Astrocyte (in vitro differentiated cells and primary cell): ENCODE data around the gene SPTBN1. TPM values are rescaled to one million over a fixed set of nuclear protein-coding genes. Genes with fewer than 3 reads are reported as not detected.

Experiments used
- DNase-seq: peaks from one replicate; pipeline ENCODE4 v3.0.0-alpha.2; 2010; ENCODE audit warnings: low read depth
- FAIRE-seq: peaks from 2 replicates; lab custom pipeline; 2011; peaks lifted over from hg19 to GRCh38; lab: Jason Lieb, UNC
- H2AFZ ChIP-seq: 2 replicates; pipeline ENCODE4 v1.6.0; 2012; ENCODE audit warnings: low read depth, low read length, inconsistent platforms
- H3K27ac ChIP-seq: 2 replicates; pipeline ENCODE4 v1.5.1; 2011; ENCODE audit warnings: low read depth, low read length, inconsistent platforms
- H3K27me3 ChIP-seq: 2 replicates; pipeline ENCODE4 v1.6.0; 2011; ENCODE audit warnings: low read length, inconsistent platforms; ENCODE audit not compliant: insufficient read depth
- H3K36me3 ChIP-seq: 2 replicates; pipeline ENCODE4 v1.5.1; 2011; ENCODE audit warnings: low read length, inconsistent platforms; ENCODE audit not compliant: insufficient read depth
- H3K4me1 ChIP-seq: 2 replicates; pipeline ENCODE4 v1.5.1; 2011; ENCODE audit warnings: low read length, inconsistent platforms; ENCODE audit not compliant: insufficient read depth
- H3K4me2 ChIP-seq: 2 replicates; pipeline ENCODE4 v1.6.0; 2012; ENCODE audit warnings: low read length, inconsistent platforms
- H3K4me3 ChIP-seq: 2 replicates; pipeline ENCODE4 v1.5.1; 2011; ENCODE audit warnings: low read depth, mild to moderate bottlenecking, low read length, inconsistent platforms; ENCODE audit not compliant: insufficient read depth
- H3K79me2 ChIP-seq: 2 replicates; pipeline ENCODE4 v1.6.0; 2012; ENCODE audit warnings: mild to moderate bottlenecking, low read length, inconsistent platforms; ENCODE audit not compliant: insufficient read depth
- H3K9ac ChIP-seq: 2 replicates; pipeline ENCODE4 v1.6.0; 2012; ENCODE audit warnings: mild to moderate bottlenecking, low read length, inconsistent platforms
- H3K9me3 ChIP-seq: 2 replicates; pipeline ENCODE4 v1.5.1; 2012; ENCODE audit warnings: low read depth, mild to moderate bottlenecking, low read length, inconsistent platforms; ENCODE audit not compliant: insufficient read depth
- H4K20me1 ChIP-seq: 2 replicates; pipeline ENCODE4 v1.6.0; 2012; ENCODE audit warnings: low read length, inconsistent platforms; ENCODE audit not compliant: insufficient read depth
- H3K27ac Mint-ChIP-seq: one replicate; pipeline ENCODE4 v1.8.0; 2021; ENCODE audit warnings: mild to moderate bottlenecking, mixed read lengths; ENCODE audit not compliant: unreplicated experiment
- H3K27me3 Mint-ChIP-seq: one replicate; pipeline ENCODE4 v1.8.0; 2021; ENCODE audit warnings: low read depth, mixed read lengths; ENCODE audit not compliant: unreplicated experiment
- H3K36me3 Mint-ChIP-seq: one replicate; pipeline ENCODE4 v1.8.0; 2021; ENCODE audit warnings: low read depth, mixed read lengths; ENCODE audit not compliant: unreplicated experiment
- H3K4me1 Mint-ChIP-seq: one replicate; pipeline ENCODE4 v1.8.0; 2021; ENCODE audit warnings: low read depth, mixed read lengths; ENCODE audit not compliant: unreplicated experiment
- H3K4me3 Mint-ChIP-seq: one replicate; pipeline ENCODE4 v1.8.0; 2021; ENCODE audit warnings: mild to moderate bottlenecking, moderate library complexity, mixed read lengths; ENCODE audit not compliant: unreplicated experiment
- H3K9me3 Mint-ChIP-seq: one replicate; pipeline ENCODE4 v1.8.0; 2021; ENCODE audit warnings: mild to moderate bottlenecking, mixed read lengths; ENCODE audit not compliant: unreplicated experiment
- EZH2 ChIP-seq: IDR thresholded peaks from 2 replicates; pipeline ENCODE4 v1.6.1; 2012; ENCODE audit warnings: mild to moderate bottlenecking, low read length, inconsistent platforms; ENCODE audit not compliant: insufficient read depth
- total RNA-seq: library from RNA; stranded (reverse); gene quantifications from 2 replicates; pipeline ENCODE4 v1.2.1, GENCODE V29; 2021
- TF ChIP-seq, protein P1 (sequence below): IDR thresholded peaks from 2 replicates; pipeline ENCODE4 v1.5.1; 2011; ENCODE audit warnings: low read depth, mild to moderate bottlenecking, inconsistent platforms, low read length, moderate library complexity; ENCODE audit not compliant: insufficient read depth

Gene SPTBN1
- total RNA-seq, 1 donor from 2014 or later, result 311 TPM

DNA sequence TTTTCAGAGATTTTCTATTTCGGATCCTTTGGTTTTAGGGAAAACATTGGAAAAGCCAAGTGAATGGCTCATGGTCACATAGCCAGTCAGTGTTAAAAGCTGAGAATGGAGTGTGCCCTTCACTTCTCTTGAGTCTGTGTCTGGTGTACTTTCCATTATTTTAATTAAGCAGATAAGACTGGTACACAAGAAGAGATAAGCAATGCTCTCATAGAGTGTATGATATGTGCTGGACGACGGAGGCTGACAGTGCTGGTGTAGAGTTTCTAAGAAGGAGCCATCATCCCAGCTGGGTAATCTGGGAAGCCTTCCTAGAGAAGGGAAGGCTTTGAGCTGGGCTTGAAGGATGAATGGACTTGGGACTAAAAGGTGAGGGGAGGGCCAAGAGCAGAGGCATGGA, 93.3 kb downstream of the SPTBN1 start:
- no peak overlapping the region for H3K27ac ChIP-seq
- no peaks in the 10 kb centered on the region for H3K36me3 ChIP-seq
- H3K27ac Mint-ChIP-seq, result no peak overlapping the region
- H3K4me3 Mint-ChIP-seq, result no peak overlapping the region
- no peaks in the 10 kb centered on the region for H3K27me3 Mint-ChIP-seq
- peaks cover 62% of the 10 kb centered on the region for H4K20me1 ChIP-seq
- DNase-seq (no peak), FAIRE-seq (no peak)
- H3K4me2 ChIP-seq, result no peak overlapping the region
- H3K9me3 Mint-ChIP-seq, result peaks cover 3% of the 10 kb centered on the region
- no peak overlapping the region for H3K4me3 ChIP-seq
- H3K4me1 ChIP-seq, result peaks cover 3% of the 10 kb centered on the region
- peaks cover 26% of the 10 kb centered on the region for H3K4me1 Mint-ChIP-seq
- TF ChIP-seq EZH2, result no peak
- TF ChIP-seq, protein P1, sequence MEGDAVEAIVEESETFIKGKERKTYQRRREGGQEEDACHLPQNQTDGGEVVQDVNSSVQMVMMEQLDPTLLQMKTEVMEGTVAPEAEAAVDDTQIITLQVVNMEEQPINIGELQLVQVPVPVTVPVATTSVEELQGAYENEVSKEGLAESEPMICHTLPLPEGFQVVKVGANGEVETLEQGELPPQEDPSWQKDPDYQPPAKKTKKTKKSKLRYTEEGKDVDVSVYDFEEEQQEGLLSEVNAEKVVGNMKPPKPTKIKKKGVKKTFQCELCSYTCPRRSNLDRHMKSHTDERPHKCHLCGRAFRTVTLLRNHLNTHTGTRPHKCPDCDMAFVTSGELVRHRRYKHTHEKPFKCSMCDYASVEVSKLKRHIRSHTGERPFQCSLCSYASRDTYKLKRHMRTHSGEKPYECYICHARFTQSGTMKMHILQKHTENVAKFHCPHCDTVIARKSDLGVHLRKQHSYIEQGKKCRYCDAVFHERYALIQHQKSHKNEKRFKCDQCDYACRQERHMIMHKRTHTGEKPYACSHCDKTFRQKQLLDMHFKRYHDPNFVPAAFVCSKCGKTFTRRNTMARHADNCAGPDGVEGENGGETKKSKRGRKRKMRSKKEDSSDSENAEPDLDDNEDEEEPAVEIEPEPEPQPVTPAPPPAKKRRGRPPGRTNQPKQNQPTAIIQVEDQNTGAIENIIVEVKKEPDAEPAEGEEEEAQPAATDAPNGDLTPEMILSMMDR, result no peak
- no peaks in the 10 kb centered on the region for H3K27me3 ChIP-seq
- H2AFZ ChIP-seq, result no peak overlapping the region
- peaks cover 53% of the 10 kb centered on the region for H3K79me2 ChIP-seq
- no peaks in the 10 kb centered on the region for H3K9me3 ChIP-seq
- no peak overlapping the region for H3K9ac ChIP-seq
- peaks cover 19% of the 10 kb centered on the region for H3K36me3 Mint-ChIP-seq

DNA sequence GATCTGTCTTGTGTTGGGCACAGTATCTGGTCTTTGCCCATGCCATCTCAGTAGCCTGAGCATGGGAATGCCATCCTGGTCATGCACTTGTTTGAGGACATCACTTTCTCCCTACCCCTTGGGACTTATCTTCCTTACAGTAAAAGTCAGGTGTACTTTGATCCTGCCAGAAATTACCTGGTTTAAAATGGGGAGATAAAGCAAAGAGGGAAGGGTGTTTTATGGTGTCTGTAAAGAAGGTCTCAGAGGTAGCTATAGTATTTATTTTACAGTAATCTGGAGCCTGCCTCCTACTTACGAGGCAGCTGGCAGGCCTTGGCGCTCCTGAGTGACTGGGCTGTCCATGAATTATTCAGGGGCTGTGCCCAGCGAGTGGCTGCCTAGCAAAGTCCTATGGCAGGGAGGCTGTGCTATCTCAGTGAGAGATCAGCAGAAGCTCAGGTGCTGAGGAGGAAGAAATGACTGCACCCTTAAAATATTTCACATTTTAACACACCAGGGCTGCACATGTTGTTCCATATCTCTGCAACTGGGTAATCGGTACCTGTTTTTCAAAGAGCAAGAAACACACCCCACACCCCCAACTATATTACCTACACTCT, 93.9 kb downstream of the SPTBN1 start:
- Mint-ChIP-seq H3K4me1 (peaks cover 30% of the 10 kb centered on the region), H3K4me3 (no peak overlapping the region), H3K27ac (no peak overlapping the region), H3K9me3 (peaks cover 2% of the 10 kb centered on the region), H3K36me3 (peaks cover 18% of the 10 kb centered on the region), H3K27me3 (no peaks in the 10 kb centered on the region)
- H3K4me1 ChIP-seq, result peaks cover 3% of the 10 kb centered on the region
- H3K79me2 ChIP-seq, result peaks cover 53% of the 10 kb centered on the region
- DNase-seq (no peak), FAIRE-seq (no peak)
- H3K36me3 ChIP-seq, result no peaks in the 10 kb centered on the region
- peaks cover 68% of the 10 kb centered on the region for H4K20me1 ChIP-seq
- no peak overlapping the region for H3K4me3 ChIP-seq
- no peak for TF ChIP-seq EZH2
- TF ChIP-seq, protein P1, result no peak
- H3K4me2 ChIP-seq, result no peak overlapping the region
- no peaks in the 10 kb centered on the region for H3K27me3 ChIP-seq
- no peak overlapping the region for H3K9ac ChIP-seq
- no peak overlapping the region for H2AFZ ChIP-seq
- no peaks in the 10 kb centered on the region for H3K9me3 ChIP-seq
- no peak overlapping the region for H3K27ac ChIP-seq

DNA sequence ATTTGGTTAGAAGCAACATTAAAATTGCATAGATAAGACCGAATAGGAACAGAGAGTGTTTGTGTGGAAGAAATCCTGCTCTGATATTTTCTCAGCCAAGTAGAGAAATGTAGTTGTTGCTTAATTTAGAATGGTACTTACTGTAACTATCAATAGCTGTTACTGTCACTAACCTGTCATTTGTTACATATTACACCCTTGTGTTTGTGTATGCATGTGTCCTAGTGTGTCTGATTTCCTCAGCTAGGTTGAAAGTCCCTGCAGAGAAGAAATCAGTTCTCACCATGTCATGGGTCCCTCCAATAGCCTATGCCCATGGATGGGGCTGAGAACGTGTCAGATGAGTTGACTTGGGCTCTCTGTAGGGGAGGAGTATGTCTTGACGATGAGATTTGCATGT, 94.4 kb downstream of the SPTBN1 start:
- H3K4me1 ChIP-seq, result peaks cover 7% of the 10 kb centered on the region
- no peak overlapping the region for H3K4me3 ChIP-seq
- no peak overlapping the region for H3K27ac ChIP-seq
- Mint-ChIP-seq H3K9me3 (peaks cover 3% of the 10 kb centered on the region), H3K27ac (no peak overlapping the region), H3K27me3 (no peaks in the 10 kb centered on the region), H3K36me3 (peaks cover 20% of the 10 kb centered on the region), H3K4me1 (peaks cover 34% of the 10 kb centered on the region), H3K4me3 (no peak overlapping the region)
- H3K9ac ChIP-seq, result no peak overlapping the region
- H3K4me2 ChIP-seq, result no peak overlapping the region
- FAIRE-seq, result no peak
- no peaks in the 10 kb centered on the region for H3K36me3 ChIP-seq
- H3K79me2 ChIP-seq, result peaks cover 53% of the 10 kb centered on the region
- peaks cover 71% of the 10 kb centered on the region for H4K20me1 ChIP-seq
- H3K27me3 ChIP-seq, result no peaks in the 10 kb centered on the region
- no peaks in the 10 kb centered on the region for H3K9me3 ChIP-seq
- H2AFZ ChIP-seq, result no peak overlapping the region
- DNase-seq, result no peak
- TF ChIP-seq, protein P1, result no peak
